Osteoblast (primary cell): Measurements from ENCODE around the gene INPP1. TPM values are rescaled to one million over a fixed set of nuclear protein-coding genes. Genes with fewer than 3 reads are reported as not detected.
A peak's percentile ranks its signal among the peaks of the same experiment; 100 is the strongest.

Source experiments
- DNase-seq: peaks from one replicate; pipeline ENCODE4 v3.0.0; 2011; ENCODE audit warnings: low spot score, mixed read lengths; ENCODE audit not compliant: insufficient read length; ENCODE audit errors: missing footprints
- H2AFZ ChIP-seq: 2 replicates; pipeline ENCODE4 v1.6.0; 2011; ENCODE audit warnings: mild to moderate bottlenecking, low read length
- H3K27ac ChIP-seq: 2 replicates; pipeline ENCODE4 v1.5.1; 2011; ENCODE audit warnings: mild to moderate bottlenecking, low read depth, low read length, moderate library complexity
- H3K27me3 ChIP-seq: 2 replicates; pipeline ENCODE4 v1.6.0; 2012; ENCODE audit warnings: mild to moderate bottlenecking, control low read depth, inconsistent platforms, low read length, moderate library complexity; ENCODE audit not compliant: insufficient read depth
- H3K36me3 ChIP-seq: 2 replicates; pipeline ENCODE4 v1.5.1; 2011; ENCODE audit warnings: mild to moderate bottlenecking, low read length, control low read depth, moderate library complexity; ENCODE audit not compliant: insufficient read depth
- H3K4me1 ChIP-seq: 2 replicates; pipeline ENCODE4 v1.5.1; 2011; ENCODE audit warnings: mild to moderate bottlenecking, low read length, control low read depth, moderate library complexity; ENCODE audit not compliant: insufficient read depth
- H3K4me2 ChIP-seq: 2 replicates; pipeline ENCODE4 v1.6.0; 2011; ENCODE audit warnings: mild to moderate bottlenecking, low read length; ENCODE audit not compliant: insufficient read depth
- H3K4me3 ChIP-seq: fragments of 200-600 bp; sonication (generic); 3 replicates; pipeline ENCODE4 v1.5.1; 2012; ENCODE audit warnings: mild to moderate bottlenecking, low read length, inconsistent platforms; ENCODE audit not compliant: insufficient read depth
- H3K79me2 ChIP-seq: 2 replicates; pipeline ENCODE4 v1.6.0; 2012; ENCODE audit warnings: mild to moderate bottlenecking, low read length, control low read depth, inconsistent platforms; ENCODE audit not compliant: insufficient read depth
- H3K9me3 ChIP-seq: 2 replicates; pipeline ENCODE4 v1.5.1; 2011; ENCODE audit warnings: low read depth, low read length, control low read depth
- H4K20me1 ChIP-seq: 2 replicates; pipeline ENCODE4 v1.6.0; 2012; ENCODE audit warnings: mild to moderate bottlenecking, low read length, control low read depth; ENCODE audit not compliant: insufficient read depth
- CTCF ChIP-seq: IDR thresholded peaks from 2 replicates; pipeline ENCODE4 v1.5.1; 2011; ENCODE audit warnings: mild to moderate bottlenecking, low read depth, low read length, moderate library complexity; ENCODE audit errors: extremely low read depth
- total RNA-seq: library from RNA; depleted of rRNA; stranded (reverse); fragments of >200 nt; gene quantifications from 2 replicates; pipeline ENCODE4 v1.2.3, GENCODE V29; 2012

Gene INPP1
- total RNA-seq, 1 donor: 11.6 TPM

- H4K20me1 ChIP-seq: no peaks in the 10 kb centered on the region
- no peaks in the 10 kb centered on the region for H3K36me3 ChIP-seq
- no peaks in the 10 kb centered on the region for H3K27me3 ChIP-seq
- H3K4me2 ChIP-seq: peak overlapping the region; percentile 43
- no peak for TF ChIP-seq CTCF
- H2AFZ ChIP-seq: no peak overlapping the region
- H3K27ac ChIP-seq: peak overlapping the region; percentile 77
- H3K4me3 ChIP-seq: no peak overlapping the region
- no peaks in the 10 kb centered on the region for H3K79me2 ChIP-seq
- no peaks in the 10 kb centered on the region for H3K9me3 ChIP-seq
- H3K4me1 ChIP-seq: peaks cover 14% of the 10 kb centered on the region
- peak; percentile 53 for DNase-seq
Measured at GRCh38 chr2:190378880-190379237, 35.5 kb downstream of the INPP1 start.

GRCh38 chr2:190379249-190379964, 36.0 kb downstream of the INPP1 start:
- no peaks in the 10 kb centered on the region for H3K27me3 ChIP-seq
- DNase-seq: peak; percentile 46
- no peak overlapping the region for H3K4me3 ChIP-seq
- H3K9me3 ChIP-seq: no peaks in the 10 kb centered on the region
- H3K4me2 ChIP-seq: peak overlapping the region; percentile 43
- H2AFZ ChIP-seq: no peak overlapping the region
- H3K79me2 ChIP-seq: no peaks in the 10 kb centered on the region
- H4K20me1 ChIP-seq: no peaks in the 10 kb centered on the region
- no peak for TF ChIP-seq CTCF
- H3K4me1 ChIP-seq: peaks cover 14% of the 10 kb centered on the region
- H3K36me3 ChIP-seq: no peaks in the 10 kb centered on the region
- H3K27ac ChIP-seq: peak overlapping the region; percentile 77

GRCh38 chr2:190380962-190381412, 37.6 kb downstream of the INPP1 start:
- TF ChIP-seq CTCF: no peak

GRCh38 chr2:190382851-190383250, 39.5 kb downstream of the INPP1 start:
- H3K27ac ChIP-seq: no peak overlapping the region
- H3K79me2 ChIP-seq: no peaks in the 10 kb centered on the region
- H3K36me3 ChIP-seq: no peaks in the 10 kb centered on the region
- H3K9me3 ChIP-seq: no peaks in the 10 kb centered on the region
- H3K27me3 ChIP-seq: no peaks in the 10 kb centered on the region
- no peak overlapping the region for H3K4me3 ChIP-seq
- no peaks in the 10 kb centered on the region for H4K20me1 ChIP-seq
- no peak overlapping the region for H2AFZ ChIP-seq
- no peak for DNase-seq
- H3K4me1 ChIP-seq: peaks cover 14% of the 10 kb centered on the region
- peak; percentile 35 for TF ChIP-seq CTCF
- H3K4me2 ChIP-seq: no peak overlapping the region

More at GRCh38 chr2:190380962-190381412, 37.6 kb downstream of the INPP1 start:
- no peak overlapping the region for H3K4me3 ChIP-seq
- no peaks in the 10 kb centered on the region for H3K36me3 ChIP-seq
- no peaks in the 10 kb centered on the region for H3K79me2 ChIP-seq
- no peaks in the 10 kb centered on the region for H4K20me1 ChIP-seq
- no peak for DNase-seq
- H3K27me3 ChIP-seq: no peaks in the 10 kb centered on the region
- no peaks in the 10 kb centered on the region for H3K9me3 ChIP-seq
- no peak overlapping the region for H3K4me2 ChIP-seq
- no peak overlapping the region for H3K27ac ChIP-seq
- H3K4me1 ChIP-seq: peaks cover 14% of the 10 kb centered on the region
- no peak overlapping the region for H2AFZ ChIP-seq
